Ishikawa (cell line): Measurements from ENCODE around the gene RGL2.

Source experiments
- CREB1 ChIP-seq: IDR thresholded peaks from 2 replicates; pipeline ENCODE4 v1.6.1; 2012; ENCODE audit warnings: low read depth
- EGR1 ChIP-seq: IDR thresholded peaks from 2 replicates; pipeline ENCODE4 v1.6.1; 2012
- EP300 ChIP-seq: IDR thresholded peaks from 2 replicates; pipeline ENCODE4 v1.6.1; 2012; ENCODE audit warnings: borderline replicate concordance
- TEAD4 ChIP-seq: IDR thresholded peaks from 2 replicates; pipeline ENCODE4 v1.6.1; 2012

DNA sequence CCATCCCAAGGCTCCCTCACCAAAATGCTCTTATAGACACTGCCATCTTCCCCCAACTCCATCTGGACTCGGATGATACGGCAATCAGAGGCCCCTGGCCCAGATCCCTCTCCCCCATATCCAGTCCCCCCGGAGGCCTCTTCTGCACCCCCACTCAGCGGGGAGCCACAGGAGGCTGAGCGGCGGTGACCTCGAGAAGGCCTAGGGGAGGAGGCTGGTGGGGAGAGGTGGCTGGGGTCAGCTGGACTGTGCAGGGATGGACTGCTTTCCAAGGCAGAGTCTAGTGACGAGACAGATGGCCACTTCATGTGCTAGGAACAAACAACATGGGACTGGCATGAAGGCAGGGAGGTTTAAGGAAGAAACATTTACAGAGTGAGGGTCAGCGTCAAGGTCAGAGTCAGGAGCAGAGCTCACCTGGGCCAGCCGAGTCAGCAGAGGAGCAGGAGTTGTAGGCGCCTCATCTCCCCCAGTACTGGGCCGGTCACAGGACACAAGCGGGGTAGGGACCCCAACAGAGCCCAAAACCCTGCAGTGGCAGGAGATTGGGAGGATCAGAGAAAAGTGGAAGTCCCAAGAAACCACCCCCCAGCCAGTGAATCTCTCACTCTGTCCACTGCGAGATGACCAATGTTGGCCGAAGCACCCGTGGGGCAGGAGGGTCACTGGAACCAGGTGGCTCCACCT, 5.6 kb downstream of the RGL2 start:
- TF ChIP-seq EGR1 (no peak), EP300 (no peak), TEAD4 (no peak), CREB1 (no peak)
